SK-N-SH treated with all-trans-retinoic acid at 6 μM for 48 hours (cell line): ENCODE measurements around the gene CDT1.

Experiments
- ATAC-seq: fragments of 200-7000 bp; cut with Tn5 transposase; 3 replicates; pipeline ENCODE4 v1.9.1; 2020; ENCODE audit warnings: mild to moderate bottlenecking, moderate library complexity
- ARNTL ChIP-seq: fragments of 450-650 bp; formaldehyde crosslinking; IDR thresholded peaks from 2 replicates; pipeline ENCODE4 v1.5.0; 2020; ENCODE audit warnings: low read depth, mild to moderate bottlenecking, moderate library complexity, borderline replicate concordance
- BACH2 ChIP-seq: fragments of 250-450 bp; sonication (Bioruptor Pico); IDR thresholded peaks from 2 replicates; pipeline ENCODE4 v1.9.0; 2021; ENCODE audit warnings: mild to moderate bottlenecking, borderline replicate concordance
- CSDC2 ChIP-seq: fragments of 250-450 bp; sonication (Bioruptor Pico); IDR thresholded peaks from 2 replicates; pipeline ENCODE4 v1.5.0; 2020; ENCODE audit warnings: mild to moderate bottlenecking, moderate library complexity
- ESRRG ChIP-seq: fragments of 250-450 bp; sonication (Bioruptor Pico); IDR thresholded peaks from 2 replicates; pipeline ENCODE4 v1.6.1; 2021; ENCODE audit warnings: mild to moderate bottlenecking
- GLIS3 ChIP-seq: fragments of 250-450 bp; sonication (Bioruptor Pico); IDR thresholded peaks from 2 replicates; pipeline ENCODE4 v1.5.0; 2020; ENCODE audit warnings: mild to moderate bottlenecking, moderate library complexity
- ISL1 ChIP-seq: fragments of 250-450 bp; sonication (Bioruptor Pico); IDR thresholded peaks from 2 replicates; pipeline ENCODE4 v2.1.2; 2022; ENCODE audit warnings: mild to moderate bottlenecking, moderate library complexity
- OSR1 ChIP-seq: fragments of 250-450 bp; sonication (Bioruptor Pico); IDR thresholded peaks from 2 replicates; pipeline ENCODE4 v1.8.0; 2022; ENCODE audit warnings: moderate library complexity, mild to moderate bottlenecking, inconsistent platforms
- PATZ1 ChIP-seq: fragments of 250-450 bp; sonication (Bioruptor Pico); IDR thresholded peaks from 2 replicates; pipeline ENCODE4 v1.8.0; 2020; ENCODE audit warnings: mild to moderate bottlenecking, moderate library complexity, borderline replicate concordance
- POU6F1 ChIP-seq: fragments of 250-450 bp; sonication (Bioruptor Pico); IDR thresholded peaks from 2 replicates; pipeline ENCODE4 v1.8.0; 2021; ENCODE audit warnings: low read depth, mild to moderate bottlenecking, moderate library complexity, borderline replicate concordance
- PPARA ChIP-seq: fragments of 250-450 bp; sonication (Bioruptor Pico); IDR thresholded peaks from 2 replicates; pipeline ENCODE4 v1.5.0; 2020; ENCODE audit warnings: mild to moderate bottlenecking, borderline replicate concordance
- RARB ChIP-seq: fragments of 250-450 bp; sonication (Bioruptor Pico); IDR thresholded peaks from 2 replicates; pipeline ENCODE4 v1.8.0; 2021; ENCODE audit warnings: mild to moderate bottlenecking, moderate library complexity
- SNAI2 ChIP-seq: fragments of 250-450 bp; sonication (Bioruptor Pico); IDR thresholded peaks from 2 replicates; pipeline ENCODE4 v1.5.0; 2020; ENCODE audit warnings: mild to moderate bottlenecking, moderate library complexity
- TCF4 ChIP-seq: fragments of 250-450 bp; sonication (Bioruptor Pico); IDR thresholded peaks from 2 replicates; pipeline ENCODE4 v1.8.0; 2021; ENCODE audit warnings: mild to moderate bottlenecking, moderate library complexity, borderline replicate concordance
- TOX ChIP-seq: fragments of 250-450 bp; sonication (Bioruptor Pico); IDR thresholded peaks from 2 replicates; pipeline ENCODE4 v1.8.0; 2021; ENCODE audit warnings: mild to moderate bottlenecking, moderate library complexity, borderline replicate concordance
- TSHZ2 ChIP-seq: fragments of 250-450 bp; sonication (Bioruptor Pico); IDR thresholded peaks from 2 replicates; pipeline ENCODE4 v1.5.0; 2020; ENCODE audit warnings: mild to moderate bottlenecking, moderate library complexity
- ZC3H10 ChIP-seq: fragments of 250-450 bp; sonication (Bioruptor Pico); IDR thresholded peaks from 2 replicates; pipeline ENCODE4 v1.5.1; 2021; ENCODE audit warnings: mild to moderate bottlenecking, moderate library complexity
- ZFP3 ChIP-seq: fragments of 250-450 bp; sonication (Bioruptor Pico); IDR thresholded peaks from 2 replicates; pipeline ENCODE4 v1.5.0; 2020; ENCODE audit warnings: mild to moderate bottlenecking, moderate library complexity
- ZFP30 ChIP-seq: fragments of 450-650 bp; formaldehyde crosslinking; IDR thresholded peaks from 2 replicates; pipeline ENCODE4 v1.5.0; 2022; ENCODE audit warnings: mild to moderate bottlenecking, moderate library complexity
- ZNF565 ChIP-seq: fragments of 450-650 bp; formaldehyde crosslinking; conservative IDR thresholded peaks from 2 replicates; pipeline ENCODE4 v1.5.0; 2020; ENCODE audit warnings: low read depth, mild to moderate bottlenecking, moderate library complexity
- ZNF70 ChIP-seq: fragments of 450-650 bp; formaldehyde crosslinking; IDR thresholded peaks from 2 replicates; pipeline ENCODE4 v1.5.0; 2020; ENCODE audit warnings: mild to moderate bottlenecking, moderate library complexity
- ZNF8 ChIP-seq: fragments of 450-650 bp; formaldehyde crosslinking; IDR thresholded peaks from 2 replicates; pipeline ENCODE4 v1.5.0; 2020; ENCODE audit warnings: mild to moderate bottlenecking, moderate library complexity
- TF ChIP-seq, protein P1 (sequence below): fragments of 250-450 bp; sonication (Bioruptor Pico); IDR thresholded peaks from 2 replicates; pipeline ENCODE4 v1.5.1; 2021; ENCODE audit warnings: mild to moderate bottlenecking, moderate library complexity
- TF ChIP-seq, protein P2 (sequence below): fragments of 250-450 bp; sonication (Bioruptor Pico); IDR thresholded peaks from 2 replicates; pipeline ENCODE4 v1.5.1; 2020; ENCODE audit warnings: low read depth, mild to moderate bottlenecking, moderate library complexity

CDT1 gene

DNA sequence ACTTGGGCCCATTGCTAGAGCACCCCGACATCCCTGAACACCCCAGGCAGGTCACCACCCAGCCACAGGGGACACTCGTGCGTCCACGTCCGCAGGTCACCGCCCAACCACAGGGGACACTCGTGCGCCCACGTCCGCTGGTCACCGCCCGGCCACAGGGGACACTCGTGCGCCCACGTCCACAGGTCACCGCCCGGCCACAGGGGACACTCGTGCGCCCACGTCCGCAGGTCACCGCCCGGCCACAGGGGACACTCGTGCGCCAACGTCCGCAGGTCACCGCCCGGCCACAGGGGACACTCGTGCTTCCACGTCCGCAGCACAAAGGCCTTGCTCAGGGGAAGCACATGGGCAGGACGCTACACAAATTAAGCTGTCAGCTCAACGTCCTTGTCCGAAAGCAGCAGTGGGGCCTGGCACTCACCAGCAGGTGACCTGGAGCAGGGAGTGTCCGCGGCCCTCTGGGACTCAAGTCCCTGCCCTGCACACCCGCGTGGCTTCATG lies 35.5 kb downstream of the CDT1 start:
- ATAC-seq = no peak
- TF ChIP-seq, protein P1, sequence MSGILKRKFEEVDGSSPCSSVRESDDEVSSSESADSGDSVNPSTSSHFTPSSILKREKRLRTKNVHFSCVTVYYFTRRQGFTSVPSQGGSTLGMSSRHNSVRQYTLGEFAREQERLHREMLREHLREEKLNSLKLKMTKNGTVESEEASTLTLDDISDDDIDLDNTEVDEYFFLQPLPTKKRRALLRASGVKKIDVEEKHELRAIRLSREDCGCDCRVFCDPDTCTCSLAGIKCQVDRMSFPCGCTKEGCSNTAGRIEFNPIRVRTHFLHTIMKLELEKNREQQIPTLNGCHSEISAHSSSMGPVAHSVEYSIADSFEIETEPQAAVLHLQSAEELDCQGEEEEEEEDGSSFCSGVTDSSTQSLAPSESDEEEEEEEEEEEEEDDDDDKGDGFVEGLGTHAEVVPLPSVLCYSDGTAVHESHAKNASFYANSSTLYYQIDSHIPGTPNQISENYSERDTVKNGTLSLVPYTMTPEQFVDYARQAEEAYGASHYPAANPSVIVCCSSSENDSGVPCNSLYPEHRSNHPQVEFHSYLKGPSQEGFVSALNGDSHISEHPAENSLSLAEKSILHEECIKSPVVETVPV (CRISPR knock-in tag) = no peak
- TF ChIP-seq CSDC2 (CRISPR knock-in tag) = no peak
- TF ChIP-seq ZNF8 (CRISPR knock-in tag) = no peak
- TF ChIP-seq TCF4 (CRISPR knock-in tag) = no peak
- no peak for TF ChIP-seq ZNF70
- no peak for TF ChIP-seq SNAI2 (CRISPR knock-in tag)
- no peak for TF ChIP-seq ZC3H10
- TF ChIP-seq POU6F1 (CRISPR knock-in tag) = no peak
- TF ChIP-seq GLIS3 (CRISPR knock-in tag) = no peak
- no peak for TF ChIP-seq ARNTL (CRISPR knock-in tag)
- TF ChIP-seq PATZ1 = no peak
- TF ChIP-seq ZFP3 (CRISPR knock-in tag) = no peak
- no peak for TF ChIP-seq TSHZ2 (CRISPR knock-in tag)
- TF ChIP-seq RARB = no peak
- TF ChIP-seq PPARA (CRISPR knock-in tag) = no peak
- TF ChIP-seq ZNF565 (CRISPR knock-in tag) = no peak
- TF ChIP-seq TOX (CRISPR knock-in tag) = no peak
- TF ChIP-seq, protein P2, sequence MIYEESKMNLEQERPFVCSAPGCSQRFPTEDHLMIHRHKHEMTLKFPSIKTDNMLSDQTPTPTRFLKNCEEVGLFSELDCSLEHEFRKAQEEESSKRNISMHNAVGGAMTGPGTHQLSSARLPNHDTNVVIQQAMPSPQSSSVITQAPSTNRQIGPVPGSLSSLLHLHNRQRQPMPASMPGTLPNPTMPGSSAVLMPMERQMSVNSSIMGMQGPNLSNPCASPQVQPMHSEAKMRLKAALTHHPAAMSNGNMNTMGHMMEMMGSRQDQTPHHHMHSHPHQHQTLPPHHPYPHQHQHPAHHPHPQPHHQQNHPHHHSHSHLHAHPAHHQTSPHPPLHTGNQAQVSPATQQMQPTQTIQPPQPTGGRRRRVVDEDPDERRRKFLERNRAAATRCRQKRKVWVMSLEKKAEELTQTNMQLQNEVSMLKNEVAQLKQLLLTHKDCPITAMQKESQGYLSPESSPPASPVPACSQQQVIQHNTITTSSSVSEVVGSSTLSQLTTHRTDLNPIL = no peak
- TF ChIP-seq BACH2 (CRISPR knock-in tag) = no peak
- TF ChIP-seq ESRRG (CRISPR knock-in tag) = no peak

GRCh38 chr16:88839745-88840599 lies 36.4 kb downstream of the CDT1 start:
- ATAC-seq = no peak
- no peak for TF ChIP-seq ZFP30 (CRISPR knock-in tag)
- no peak for TF ChIP-seq ZNF8 (CRISPR knock-in tag)
- no peak for TF ChIP-seq CSDC2 (CRISPR knock-in tag)
- TF ChIP-seq ESRRG (CRISPR knock-in tag) = no peak
- no peak for TF ChIP-seq OSR1
- TF ChIP-seq ZFP3 (CRISPR knock-in tag) = no peak
- no peak for TF ChIP-seq PPARA (CRISPR knock-in tag)
- TF ChIP-seq RARB = no peak
- no peak for TF ChIP-seq SNAI2 (CRISPR knock-in tag)
- TF ChIP-seq, protein P2 = no peak
- no peak for TF ChIP-seq ZC3H10
- TF ChIP-seq TCF4 (CRISPR knock-in tag) = no peak
- TF ChIP-seq TSHZ2 (CRISPR knock-in tag) = no peak
- TF ChIP-seq ISL1 (CRISPR knock-in tag) = no peak
- TF ChIP-seq POU6F1 (CRISPR knock-in tag) = no peak
- no peak for TF ChIP-seq ZNF565 (CRISPR knock-in tag)
